NCI-H1092 (cell line): Measurements from ENCODE around the gene DYNC1H1.
"Not testable (repeated sequence)": the region's sequence is repeated elsewhere in the genome, so short reads cannot be mapped to it uniquely, and the experiment has no call there.

Source experiments
- DNase-seq: peaks from one replicate; lab custom pipeline; 2025; lab: John Stamatoyannopoulos, UW

DYNC1H1 gene

DNA sequence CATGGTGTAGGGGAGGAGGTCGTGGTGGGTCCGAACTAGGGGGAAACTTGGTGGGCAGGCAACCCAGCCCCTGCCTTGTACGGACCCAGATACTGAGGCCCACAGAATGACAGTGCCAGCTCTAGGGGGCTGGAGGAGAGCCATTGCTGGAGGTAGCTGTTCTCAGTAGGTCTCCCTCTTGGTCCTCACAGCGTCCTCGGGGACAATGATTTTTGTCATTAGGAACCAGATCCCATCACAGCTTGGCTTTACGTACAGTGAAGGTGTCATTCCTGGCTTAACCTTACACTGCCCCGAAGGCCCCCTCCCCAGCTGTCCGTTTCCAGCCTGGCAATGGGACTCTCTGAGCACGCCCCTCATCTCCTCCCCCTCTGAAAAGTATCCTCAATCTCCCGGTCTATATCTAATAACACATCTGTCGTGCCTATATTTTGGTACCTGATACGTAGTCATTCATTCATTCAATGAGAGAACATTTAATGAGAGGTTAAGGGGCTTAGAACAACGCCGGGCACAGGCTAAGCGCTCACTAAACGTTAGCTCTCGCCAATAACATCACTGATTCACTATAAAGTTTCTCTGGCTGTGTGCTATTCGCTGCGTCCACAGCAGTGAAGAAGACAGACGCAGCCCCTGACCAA lies 597 bp upstream of the DYNC1H1 start:
- no peak for DNase-seq

DNA sequence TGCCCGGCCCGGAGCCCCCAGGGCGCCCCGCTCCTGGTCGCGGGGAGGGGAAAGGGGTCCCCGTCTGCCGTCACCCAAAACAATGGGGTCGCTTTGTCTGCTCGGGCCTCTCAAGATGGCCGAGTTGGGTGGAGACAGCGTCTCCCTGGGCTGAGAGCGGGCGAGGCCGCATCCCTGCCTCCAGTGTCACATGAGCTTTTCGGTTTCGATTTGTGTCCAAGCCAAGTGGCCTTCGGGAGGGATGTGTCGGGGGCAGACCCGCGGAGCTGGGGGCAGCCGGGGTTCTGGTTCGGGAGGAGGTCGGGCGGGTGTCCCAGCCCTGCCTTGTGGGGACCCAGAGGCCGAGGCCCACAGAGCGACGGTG lies 790 bp downstream of the DYNC1H1 start:
- peak; percentile 41 for DNase-seq

DNA sequence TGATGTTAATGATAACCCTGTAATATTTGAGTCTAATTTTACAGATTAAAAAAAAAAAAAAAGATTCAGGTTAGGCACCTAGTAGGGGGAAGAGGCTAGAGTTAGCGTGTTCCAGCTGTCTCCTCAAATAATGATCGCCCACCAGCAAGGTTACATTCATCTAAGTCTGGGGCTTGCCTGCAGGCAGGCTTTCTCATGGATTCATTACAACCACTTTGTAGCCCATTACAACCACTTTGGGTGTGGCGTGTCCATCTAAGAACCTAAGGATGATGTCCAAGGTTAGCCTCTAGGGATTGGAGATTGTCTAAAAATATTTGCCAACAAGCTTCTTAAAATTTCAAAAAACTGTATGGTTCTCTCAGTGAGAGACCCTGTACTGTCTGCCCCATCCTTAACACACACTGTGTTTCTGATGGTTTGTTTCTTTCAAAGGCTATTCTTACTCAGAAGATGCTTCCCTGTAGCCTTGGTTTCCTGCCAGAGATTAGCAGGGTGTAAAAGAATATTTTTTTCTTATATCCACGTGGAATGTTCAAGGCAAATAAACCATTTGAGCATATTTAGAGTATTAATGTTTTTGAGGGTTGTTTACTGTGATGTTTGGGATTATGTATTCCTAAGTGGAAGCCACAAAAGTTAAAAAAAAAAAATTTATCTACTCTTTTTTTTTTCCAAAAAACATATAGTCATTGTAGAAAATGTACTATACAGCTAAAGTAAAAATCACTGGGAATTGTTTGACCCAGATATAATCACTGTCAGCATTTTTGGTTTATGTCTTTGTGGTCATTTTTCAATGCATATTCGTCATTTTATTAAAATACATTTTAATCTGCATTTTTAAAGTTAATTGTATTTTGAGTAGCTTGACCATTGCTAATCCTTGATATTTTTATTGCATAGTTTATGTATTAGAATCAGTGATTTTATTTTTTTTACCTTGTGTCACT lies 1.7 kb downstream of the DYNC1H1 start:
- no peak for DNase-seq

DNA sequence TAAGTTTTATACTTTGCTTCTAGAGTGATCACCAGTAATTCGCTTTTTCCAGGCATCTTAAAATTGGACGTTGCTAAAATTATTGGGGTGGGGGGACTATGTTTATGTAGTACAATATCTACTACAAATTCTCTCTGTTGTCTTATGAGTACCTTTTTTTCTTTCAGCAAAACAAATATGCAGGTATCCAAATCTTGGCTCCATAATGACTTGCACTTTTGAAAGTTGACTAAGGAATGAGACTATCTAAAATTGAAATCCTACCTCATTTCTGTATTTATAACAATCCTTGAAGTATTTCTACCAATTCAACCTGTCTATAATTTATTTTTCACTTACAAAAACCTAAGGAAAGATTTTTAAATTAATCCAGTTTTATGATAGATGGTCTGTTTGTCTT lies 2.4 kb downstream of the DYNC1H1 start:
- no peak for DNase-seq

DNA sequence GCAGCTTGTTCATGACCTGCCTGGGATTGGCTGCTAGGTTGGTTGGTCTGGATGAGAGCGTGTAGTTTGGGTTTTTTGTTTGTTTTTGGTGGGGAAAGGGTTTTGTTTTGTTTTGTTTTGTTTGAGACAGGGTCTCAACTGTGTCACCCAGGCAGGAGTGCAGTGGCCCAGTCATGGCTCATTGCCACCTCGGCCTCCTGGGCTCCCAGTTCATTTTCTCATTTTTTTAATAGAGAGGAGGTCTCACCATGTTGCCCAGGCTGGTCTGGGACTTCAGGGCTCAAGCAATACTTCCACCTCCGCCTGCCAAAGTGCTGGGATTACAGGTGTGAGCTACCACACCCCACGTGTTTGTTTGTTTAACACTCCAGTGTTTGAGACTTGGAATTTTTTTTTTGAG lies 3.8 kb downstream of the DYNC1H1 start:
- DNase-seq = no peak

DNA sequence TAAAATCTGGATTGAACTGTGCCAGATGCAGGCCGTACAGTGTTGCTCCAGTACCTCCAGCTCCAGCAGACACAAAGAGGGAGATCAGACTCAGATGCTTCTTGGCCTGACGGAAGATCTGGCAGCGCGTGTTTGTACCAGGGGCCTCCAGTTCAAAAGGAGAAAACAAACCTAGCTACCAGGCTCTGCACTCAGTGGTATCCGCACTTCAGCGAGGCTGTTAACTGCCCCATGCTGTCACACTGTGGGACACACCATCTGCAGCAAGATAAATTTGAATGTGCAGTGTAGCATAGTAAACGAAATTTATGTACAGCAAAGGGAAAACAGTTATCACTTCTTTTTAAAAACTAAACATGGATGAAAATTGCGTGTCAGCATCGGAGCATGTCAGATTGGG lies 5.1 kb downstream of the DYNC1H1 start:
- DNase-seq = no peak

DNA sequence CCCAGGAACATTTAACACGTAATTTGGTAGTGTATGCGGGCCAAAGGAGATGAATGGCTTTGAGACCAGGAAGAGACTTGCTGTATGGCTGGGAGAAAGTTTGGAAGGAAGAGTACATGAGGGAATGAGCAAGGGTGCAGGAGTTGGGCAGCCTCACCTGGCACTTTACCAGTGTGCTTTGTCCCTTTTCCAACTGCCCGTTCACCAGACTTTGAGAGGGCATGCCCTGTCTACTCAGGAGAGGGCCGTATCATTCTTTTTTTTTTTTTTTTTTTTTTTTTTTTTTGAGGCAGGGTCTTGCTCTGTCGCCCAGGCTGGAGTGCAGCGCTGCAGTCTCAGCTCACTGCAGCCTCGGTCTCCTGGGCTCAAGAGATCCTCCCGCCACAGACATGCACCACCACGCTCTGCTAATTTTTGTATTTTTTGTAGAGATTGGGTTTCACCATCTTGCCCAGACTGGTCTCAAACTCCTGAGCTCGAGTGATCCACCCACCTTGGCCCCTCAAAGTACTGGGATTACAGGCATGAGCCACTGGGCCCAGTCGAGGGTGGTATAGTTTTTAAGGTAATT lies 6.5 kb downstream of the DYNC1H1 start:
- DNase-seq = no peak

DNA sequence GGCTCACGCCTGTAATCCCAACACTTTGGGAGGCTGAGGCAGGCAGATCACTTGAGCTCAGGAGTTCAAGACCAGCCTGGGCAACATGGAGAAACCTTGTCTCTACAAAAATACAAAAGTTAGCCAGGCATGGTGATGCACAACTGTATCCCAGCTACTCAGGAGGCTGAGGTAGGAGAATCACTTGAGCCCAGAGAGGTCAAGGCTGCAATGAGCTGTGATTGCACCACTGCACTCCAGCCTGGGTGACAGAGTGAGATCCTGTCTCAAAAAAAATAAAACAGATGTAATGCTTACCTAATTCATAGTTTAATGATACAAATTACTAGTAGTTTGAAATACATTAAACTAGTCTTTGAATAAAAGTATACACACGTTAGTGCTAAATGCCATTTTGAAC lies 7.1 kb downstream of the DYNC1H1 start:
- DNase-seq = not testable (repeated sequence)

DNA sequence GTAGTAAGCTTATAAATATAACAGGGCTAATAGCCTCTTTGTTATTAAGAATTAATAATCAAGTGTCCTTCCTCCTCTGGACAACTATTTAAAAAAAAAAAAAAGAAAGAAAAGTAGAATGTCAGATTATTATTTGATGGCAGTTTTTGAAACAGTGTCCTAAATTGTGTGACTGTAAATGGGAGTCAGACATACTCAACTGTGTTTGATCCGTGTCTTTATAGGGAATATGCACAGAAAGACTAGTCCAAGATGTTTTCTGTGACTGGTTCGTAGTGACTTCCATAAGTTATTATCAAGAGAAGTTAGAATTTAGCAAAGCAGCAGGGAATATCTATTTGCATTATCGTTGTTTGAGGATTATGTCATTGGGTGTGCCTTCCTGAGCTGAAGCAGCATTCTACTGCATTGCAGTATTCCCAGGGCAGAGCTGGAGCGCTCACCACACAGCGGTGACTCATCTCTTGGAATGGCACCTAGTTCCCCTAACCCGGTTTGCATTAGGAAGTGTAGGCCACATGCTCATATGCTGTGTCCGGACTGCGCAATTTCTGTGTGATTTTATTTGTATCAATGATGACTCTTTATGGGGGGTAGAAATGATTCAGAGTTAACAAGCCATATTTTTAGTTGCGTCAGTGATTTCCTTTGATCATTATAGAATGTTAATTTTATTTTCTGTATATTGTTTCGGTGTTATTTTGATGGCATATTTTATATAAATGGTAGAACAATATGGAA lies 7.9 kb downstream of the DYNC1H1 start:
- DNase-seq = no peak

DNA sequence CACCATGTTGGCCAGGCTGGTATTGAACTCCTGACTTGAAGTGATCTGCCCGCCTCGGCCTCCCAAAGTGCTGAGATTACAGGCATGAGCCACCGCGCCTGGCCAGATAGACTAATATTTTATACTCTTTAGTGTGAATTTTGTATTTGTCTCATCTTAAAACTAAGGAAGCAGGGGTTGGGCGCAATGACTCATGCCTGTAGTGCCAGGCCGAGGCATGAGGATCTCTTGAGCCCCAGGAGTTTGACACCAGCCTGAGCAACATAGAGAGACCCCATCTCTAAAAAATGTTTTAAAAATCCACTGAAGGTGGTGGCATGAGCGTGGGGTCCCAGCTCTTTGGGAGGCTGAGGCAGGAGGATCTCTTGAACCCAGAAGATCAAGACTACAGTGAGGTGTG lies 9.0 kb downstream of the DYNC1H1 start:
- no peak for DNase-seq

DNA sequence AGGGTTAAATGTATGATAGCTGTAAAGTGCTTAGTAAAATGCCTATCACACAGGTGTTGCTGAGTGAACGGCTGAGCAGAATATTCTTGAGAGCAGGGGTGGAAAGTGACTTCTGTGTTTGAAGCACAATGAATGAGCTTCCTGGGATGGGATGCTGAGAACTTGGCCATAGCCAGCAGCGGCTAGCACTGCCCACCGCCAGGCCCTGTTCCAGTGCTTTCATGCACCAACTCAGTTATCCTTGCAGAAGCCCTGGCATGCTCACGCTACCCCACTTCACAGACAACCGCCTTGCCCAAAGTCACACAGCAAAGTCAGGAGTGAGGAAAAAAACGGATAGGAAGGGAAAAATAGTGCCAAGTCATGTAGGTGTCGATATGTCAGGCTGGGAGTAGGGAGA lies 10.9 kb downstream of the DYNC1H1 start:
- DNase-seq = no peak

DNA sequence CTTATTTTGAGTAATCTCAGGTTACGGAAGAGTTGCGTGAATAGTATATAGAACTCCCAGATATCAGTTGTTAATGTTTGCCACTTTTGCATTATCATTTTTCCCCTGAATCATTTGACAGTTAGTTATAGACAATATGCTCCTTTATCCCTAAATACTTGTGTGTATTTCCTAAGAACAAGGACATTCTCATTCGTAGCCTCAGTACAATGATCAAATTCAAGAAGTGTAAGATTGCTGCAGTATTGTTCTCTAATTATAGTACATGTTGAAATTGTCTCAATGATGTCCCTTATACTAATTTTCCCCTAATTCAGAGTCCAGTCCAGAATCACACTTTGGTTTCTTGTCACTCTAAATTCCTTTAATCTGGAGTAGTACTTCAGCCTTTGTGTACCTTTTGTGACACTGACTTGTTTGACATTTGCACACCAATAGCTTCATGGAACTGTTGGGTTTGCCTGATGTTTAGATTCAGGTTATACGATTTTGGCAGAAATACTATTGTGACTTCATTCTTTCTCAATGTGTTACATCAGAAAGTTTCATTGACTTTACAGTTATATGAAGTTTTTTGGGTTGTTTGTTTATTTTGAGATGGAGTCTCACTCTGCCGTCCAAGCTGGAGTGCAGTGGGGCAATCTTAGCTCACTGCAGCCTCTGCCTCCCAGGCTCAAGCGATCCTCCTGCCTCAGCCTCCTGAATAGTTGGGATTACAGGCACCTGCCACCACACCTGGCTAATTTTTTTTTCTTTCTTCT lies 13.1 kb downstream of the DYNC1H1 start:
- no peak for DNase-seq

DNA sequence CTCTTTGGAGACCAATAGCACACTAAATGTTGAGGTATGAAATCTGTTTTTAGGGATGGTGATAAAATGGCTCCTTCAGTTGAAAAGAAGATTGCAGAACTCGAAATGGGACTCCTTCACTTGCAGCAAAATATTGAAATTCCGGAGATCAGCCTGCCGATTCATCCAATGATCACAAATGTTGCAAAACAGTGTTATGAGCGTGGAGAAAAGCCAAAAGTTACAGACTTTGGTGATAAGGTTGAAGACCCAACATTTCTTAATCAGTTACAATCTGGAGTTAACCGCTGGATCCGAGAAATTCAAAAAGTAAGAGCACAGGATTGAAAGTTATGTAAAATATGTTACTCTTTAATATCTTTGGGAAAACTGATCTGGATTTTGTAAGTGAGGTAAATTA lies 15.3 kb downstream of the DYNC1H1 start:
- DNase-seq = no peak

DNA sequence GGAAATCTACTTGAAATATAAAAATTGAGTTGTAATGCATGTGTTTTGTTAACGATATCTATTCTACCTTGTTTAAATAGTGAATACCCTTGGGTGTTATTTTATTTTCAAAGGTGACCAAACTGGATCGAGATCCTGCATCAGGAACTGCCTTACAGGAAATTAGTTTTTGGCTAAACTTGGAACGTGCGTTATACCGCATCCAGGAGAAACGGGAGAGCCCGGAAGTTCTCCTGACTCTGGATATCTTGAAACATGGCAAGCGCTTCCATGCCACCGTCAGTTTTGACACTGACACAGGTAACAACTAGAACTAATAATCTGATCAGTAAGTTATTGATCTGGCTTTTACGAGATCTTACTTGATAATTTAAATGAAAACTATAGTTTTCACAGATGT lies 15.9 kb downstream of the DYNC1H1 start:
- no peak for DNase-seq

DNA sequence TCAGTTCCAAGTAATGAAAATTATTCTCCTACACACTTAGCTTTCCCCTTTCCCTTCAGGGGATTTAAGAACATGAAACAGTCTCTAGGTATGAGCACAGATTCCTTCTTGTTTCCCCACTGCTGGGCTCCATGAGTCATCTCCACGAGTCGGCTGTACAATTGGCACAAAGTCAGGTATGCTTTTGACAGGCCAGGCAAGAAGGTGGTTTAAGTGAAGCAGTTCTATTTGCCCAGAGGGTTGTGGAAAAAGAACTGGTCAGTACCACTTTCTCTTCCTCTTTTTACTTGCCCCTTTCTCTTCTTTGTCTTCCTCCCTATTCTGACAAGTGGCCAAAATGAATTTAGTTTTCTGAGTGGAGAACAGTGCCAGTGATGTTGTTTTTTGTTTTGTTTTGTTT lies 16.3 kb downstream of the DYNC1H1 start:
- no peak for DNase-seq

DNA sequence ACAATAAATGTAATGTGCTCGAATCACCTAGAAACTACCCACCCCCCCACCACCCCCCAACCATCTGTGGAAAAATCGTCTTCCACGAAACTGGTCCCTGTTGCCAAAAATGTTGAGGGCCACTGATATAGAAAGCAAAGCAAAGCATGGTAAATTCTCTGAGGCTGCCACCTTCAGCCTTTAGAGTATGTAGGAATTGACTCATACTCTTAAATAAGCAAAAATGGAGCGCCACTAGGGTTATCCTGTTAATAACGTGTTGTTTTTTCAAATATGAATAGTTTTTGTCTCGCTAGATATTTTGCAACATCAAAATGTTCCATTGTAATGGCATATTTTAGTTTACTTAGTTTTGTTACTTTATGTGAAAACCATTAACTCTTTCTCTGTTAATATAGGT lies 18.2 kb downstream of the DYNC1H1 start:
- DNase-seq = no peak

DNA sequence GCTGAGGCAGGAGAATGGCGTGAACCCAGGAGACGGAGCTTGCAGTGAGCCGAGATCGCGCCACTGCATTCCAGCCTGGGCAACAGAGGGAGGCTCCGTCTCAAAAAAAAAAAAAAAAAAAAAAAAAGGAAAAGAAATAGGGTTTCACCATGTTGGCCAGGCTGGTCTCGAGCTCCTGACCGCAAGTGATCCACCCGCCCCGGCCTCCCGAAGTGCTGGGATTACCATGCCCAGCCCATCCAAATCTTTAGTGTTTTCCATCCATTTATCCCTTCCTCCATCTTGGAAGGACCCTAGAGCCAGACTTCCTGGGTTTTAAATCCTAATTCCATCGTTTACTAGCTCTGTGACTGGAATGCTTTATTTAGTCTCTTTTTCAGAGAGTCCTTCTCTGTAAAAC lies 20.5 kb downstream of the DYNC1H1 start:
- DNase-seq = not testable (repeated sequence)

DNA sequence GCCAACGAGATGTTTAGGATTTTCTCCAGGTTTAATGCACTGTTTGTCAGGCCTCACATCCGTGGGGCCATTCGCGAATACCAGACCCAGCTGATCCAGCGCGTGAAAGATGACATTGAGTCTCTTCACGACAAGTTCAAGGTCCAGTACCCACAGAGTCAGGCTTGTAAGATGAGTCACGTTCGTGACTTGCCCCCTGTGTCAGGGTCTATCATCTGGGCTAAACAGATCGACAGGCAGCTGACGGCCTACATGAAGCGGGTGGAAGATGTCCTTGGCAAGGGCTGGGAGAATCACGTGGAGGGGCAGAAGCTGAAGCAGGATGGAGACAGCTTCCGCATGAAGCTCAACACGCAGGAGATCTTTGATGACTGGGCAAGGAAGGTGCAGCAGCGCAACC lies 21.6 kb downstream of the DYNC1H1 start:
- no peak for DNase-seq

DNA sequence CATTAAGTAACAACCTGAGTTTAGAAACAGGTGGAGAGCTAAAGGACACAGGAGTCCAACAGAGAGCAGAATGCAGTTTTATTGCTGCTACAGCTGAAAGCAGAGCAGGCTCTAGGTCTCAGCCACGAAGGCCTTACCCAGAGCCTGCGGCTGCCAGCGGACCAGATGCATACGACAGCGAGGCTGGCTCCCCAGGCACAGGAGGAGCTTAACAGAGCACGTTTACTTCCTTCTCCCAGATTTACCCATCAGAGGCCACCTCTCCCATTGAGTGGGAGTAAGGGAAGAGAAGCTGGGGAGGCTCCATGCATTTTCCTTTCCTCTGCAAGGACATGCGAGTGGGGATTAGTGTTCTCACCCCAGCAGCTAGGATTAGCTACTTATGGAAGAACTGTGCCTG lies 22.6 kb downstream of the DYNC1H1 start:
- DNase-seq = no peak

DNA sequence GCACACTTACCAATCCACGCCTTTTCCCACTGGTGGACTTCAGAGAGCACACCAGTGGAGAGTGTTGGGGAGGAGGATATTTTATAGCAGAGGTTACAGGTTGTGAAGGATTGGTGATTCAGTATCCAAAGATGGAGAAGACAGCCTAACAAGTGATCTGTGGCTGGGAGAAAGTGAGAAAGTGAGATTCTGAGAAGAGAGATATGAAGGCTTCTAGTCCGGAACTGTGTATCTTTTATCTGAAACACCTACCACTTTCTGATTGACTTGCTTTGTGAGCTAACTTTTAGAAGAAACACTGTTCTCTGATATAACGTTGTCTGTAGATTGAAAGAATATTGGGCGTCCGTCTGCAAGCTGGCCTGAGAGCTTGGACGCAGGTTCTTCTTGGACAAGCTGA lies 24.0 kb downstream of the DYNC1H1 start:
- no peak for DNase-seq

DNA sequence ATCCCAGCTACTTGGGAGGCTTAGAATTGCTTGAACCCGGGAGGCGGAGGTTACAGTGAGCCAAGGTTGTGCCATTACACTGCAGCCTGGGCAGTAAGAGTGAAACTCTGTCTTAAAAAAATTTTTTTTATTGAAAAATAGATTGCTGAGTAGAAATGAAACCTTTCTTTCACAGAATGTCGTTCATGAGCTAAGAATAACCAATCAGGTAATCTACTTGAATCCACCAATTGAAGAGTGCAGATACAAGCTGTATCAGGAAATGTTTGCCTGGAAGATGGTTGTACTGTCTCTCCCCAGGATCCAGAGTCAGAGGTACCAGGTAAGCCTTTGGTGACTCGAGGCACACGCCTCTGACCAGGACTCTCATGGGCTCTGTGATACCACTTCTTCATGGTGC lies 27.0 kb downstream of the DYNC1H1 start:
- DNase-seq = no peak

DNA sequence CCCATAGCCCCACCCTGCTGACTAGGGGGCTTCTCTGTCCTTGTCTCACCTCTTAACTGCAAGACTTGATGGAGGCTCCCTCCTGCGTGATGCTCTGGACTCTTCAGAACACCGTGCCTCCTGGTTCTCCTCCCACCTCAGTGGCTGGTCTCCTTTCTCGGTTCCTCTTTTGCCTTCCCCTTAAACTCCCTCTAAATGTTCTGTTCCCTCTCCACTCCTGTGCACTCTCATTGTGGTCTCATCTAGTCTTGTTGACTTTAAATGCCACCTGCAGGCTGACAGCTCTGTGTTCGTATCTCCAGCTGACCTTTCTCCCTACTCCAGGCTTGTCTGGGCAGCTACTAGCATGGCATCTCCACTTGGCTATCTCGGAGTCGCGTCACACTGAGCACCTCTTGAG lies 28.3 kb downstream of the DYNC1H1 start:
- DNase-seq = no peak
